Pancreas (tissue), 10 donors: Measurements from ENCODE around the gene BTNL3. TPM values are rescaled to one million over a fixed set of nuclear protein-coding genes. Genes with fewer than 3 reads are reported as not detected.
"Not testable (repeated sequence)": the region's sequence is repeated elsewhere in the genome, so short reads cannot be mapped to it uniquely, and the experiment has no call there.

Source experiments
- ATAC-seq, 4 donors: fragments of 200-7000 bp; cut with Tn5 transposase; one replicate each; pipeline versions ENCODE4 v1.8.0 to v1.9.1; 2020; ENCODE audit warnings: mild to moderate bottlenecking in 4 of 4, moderate library complexity in 4 of 4
- DNase-seq, 6 donors: peaks; one replicate each; pipeline ENCODE4 v3.0.0-alpha.2; 2020
- FAIRE-seq: peaks from 2 replicates; lab custom pipeline; 2012; peaks lifted over from hg19 to GRCh38; lab: Jason Lieb, UNC
- H3K27ac ChIP-seq, 4 donors: fragments of 200-600 bp; sonication (generic); 1 replicate in 3 of 4; 2 replicates in 1 of 4; pipeline versions ENCODE4 v1.5.0 to v1.8.0; 2020
- H3K27me3 ChIP-seq, 4 donors: fragments of 200-600 bp; one replicate each; pipeline ENCODE4 v1.8.0; 2021
- H3K36me3 ChIP-seq, 3 donors: fragments of 200-600 bp; sonication (generic) in 1 of 3; one replicate each; pipeline versions ENCODE4 v1.5.0 to v1.8.0; 2020 to 2021
- H3K4me1 ChIP-seq, 3 donors: fragments of 200-600 bp; one replicate each; pipeline ENCODE4 v1.8.0; 2021
- H3K4me3 ChIP-seq, 4 donors: fragments of 200-600 bp; sonication (generic) in 2 of 4; one replicate each; pipeline versions ENCODE4 v1.5.0 to v1.8.0; 2020 to 2021
- H3K9me3 ChIP-seq, 4 donors: fragments of 200-600 bp; one replicate each; pipeline ENCODE4 v1.8.0; 2021
- WGBS, 2 donors: extraction: QIAGEN DNeasy Blood & Tissue Kit; methylation state at CpG; one replicate each; pipeline ENCODE4 v1.1.7; 2013; 5-methylcytosine and 5-hydroxymethylcytosine counted together
- intact Hi-C, 3 donors: fragments of 100-400 bp; cut with DNase I; formaldehyde crosslinking; loops; one replicate each; pipeline versions ENCODE4 v1.11.1 to v1.14.2; 2022
- polyA plus RNA-seq, 2 donors: library from polyadenylated mRNA; stranded (reverse); fragments of 200-250 nt; gene quantifications; one replicate each; pipeline ENCODE4 v1.2.3, GENCODE V29; 2013
- total RNA-seq, 6 donors: library from RNA; stranded (reverse); fragmentation: NEBNext Ultra II Directional in 4 of 6; extraction: Animal tissue kit (Norgen Biotek cat#: 25700) in 4 of 6; gene quantifications; one replicate each; pipeline versions ENCODE4 v1.2.1 to v1.2.4, GENCODE V29; 2021 to 2023
- TF ChIP-seq, protein P1 (sequence below), 4 donors: fragments of 200-600 bp; sonication (generic) in 3 of 4; IDR thresholded peaks; one replicate each; pipeline versions ENCODE4 v1.5.0 to v1.8.0; 2021; ENCODE audit warnings: antibody characterized with exemption in 4 of 4
- donor health status: healthy with polysubstance abuse.
- donor health status: DM: no; HTN: no; CAD: no; lungs with moderate emphysema.
- donor health status: DM: no; HTN: no; CAD: no.
- donor health status: control.
- donor health status: control.
- donor health status: Bipolar disorder and iron deficiency.
- donor health status: DM: yes; HTN: yes; CAD: no.
- donor health status: DM: no; HTN: no; CAD: no.
- donor health status: DM: no; HTN: no; CAD: no.
- donor health status: DM: yes; HTN: yes; CAD: no.

BTNL3 gene
- total and polyA plus RNA-seq, 8 donors, result 0.09 to 0.14 (median 0.14) TPM; not detected in 5

DNA sequence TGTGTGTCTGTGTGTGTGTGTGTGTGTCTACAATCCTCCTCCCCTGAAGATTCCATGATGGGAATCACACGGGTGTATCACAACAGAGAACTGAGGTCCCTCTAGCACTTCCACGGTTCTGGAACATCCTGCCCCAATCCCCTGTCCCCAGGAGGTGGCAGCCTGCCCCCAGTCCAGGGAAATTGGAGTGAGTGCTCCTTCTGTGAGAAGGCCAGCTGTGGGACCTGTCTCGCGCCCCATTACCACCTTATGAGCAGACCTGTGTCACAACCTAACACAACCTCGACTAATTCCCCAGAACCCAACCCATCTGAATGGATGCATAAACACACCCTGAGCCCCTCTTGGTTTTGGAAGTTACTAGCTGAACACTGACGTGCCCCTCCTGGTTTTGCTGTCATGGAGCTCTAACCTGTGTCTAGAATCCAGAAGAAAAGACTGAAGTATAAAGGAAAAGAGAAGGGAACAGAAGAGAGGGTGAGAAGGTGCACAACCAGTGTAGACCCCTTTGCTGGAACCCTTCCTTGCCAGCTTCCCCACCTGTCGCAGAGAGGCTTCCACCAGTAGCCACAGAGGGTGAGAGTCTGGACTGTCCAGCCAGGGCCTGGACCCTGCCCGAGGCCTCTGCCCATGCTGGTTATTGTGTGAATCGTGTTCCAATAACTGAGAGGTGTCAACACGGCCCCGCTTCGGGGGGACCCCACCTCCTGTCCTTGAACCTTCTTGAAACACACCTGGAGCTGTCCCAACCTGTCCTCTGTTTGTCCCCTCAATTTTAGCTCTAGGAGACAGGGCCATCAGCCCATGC is 54.8 kb downstream of the BTNL3 start:
- FAIRE-seq, result no peak
- intact Hi-C loops, result no loop called here
- TF ChIP-seq, protein P1, sequence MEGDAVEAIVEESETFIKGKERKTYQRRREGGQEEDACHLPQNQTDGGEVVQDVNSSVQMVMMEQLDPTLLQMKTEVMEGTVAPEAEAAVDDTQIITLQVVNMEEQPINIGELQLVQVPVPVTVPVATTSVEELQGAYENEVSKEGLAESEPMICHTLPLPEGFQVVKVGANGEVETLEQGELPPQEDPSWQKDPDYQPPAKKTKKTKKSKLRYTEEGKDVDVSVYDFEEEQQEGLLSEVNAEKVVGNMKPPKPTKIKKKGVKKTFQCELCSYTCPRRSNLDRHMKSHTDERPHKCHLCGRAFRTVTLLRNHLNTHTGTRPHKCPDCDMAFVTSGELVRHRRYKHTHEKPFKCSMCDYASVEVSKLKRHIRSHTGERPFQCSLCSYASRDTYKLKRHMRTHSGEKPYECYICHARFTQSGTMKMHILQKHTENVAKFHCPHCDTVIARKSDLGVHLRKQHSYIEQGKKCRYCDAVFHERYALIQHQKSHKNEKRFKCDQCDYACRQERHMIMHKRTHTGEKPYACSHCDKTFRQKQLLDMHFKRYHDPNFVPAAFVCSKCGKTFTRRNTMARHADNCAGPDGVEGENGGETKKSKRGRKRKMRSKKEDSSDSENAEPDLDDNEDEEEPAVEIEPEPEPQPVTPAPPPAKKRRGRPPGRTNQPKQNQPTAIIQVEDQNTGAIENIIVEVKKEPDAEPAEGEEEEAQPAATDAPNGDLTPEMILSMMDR (IDR thresholded peaks at IDR 0.05), result no peak
- no peaks in the 10 kb centered on the region for H3K4me1 ChIP-seq
- no peak for DNase-seq
- WGBS, 2 donors, result 51 to 64% methylated on average over 12 of the region's 12 CpGs
- H3K9me3 ChIP-seq, result no peaks in the 10 kb centered on the region
- H3K4me3 ChIP-seq, result no peak overlapping the region
- no peaks in the 10 kb centered on the region for H3K36me3 ChIP-seq
- H3K27me3 ChIP-seq, result peaks cover 0 to 4% (median 0%) of the 10 kb centered on the region in 4 donors
- H3K27ac ChIP-seq, result no peak overlapping the region
- no peak for ATAC-seq

GRCh38 chr5:181044093-181044599 is 55.5 kb downstream of the BTNL3 start:
- TF ChIP-seq, protein P1 (IDR thresholded peaks at IDR 0.05), result no peak
- Histone ChIP-seq H3K27me3 (peaks cover 0 to 4% (median 0%) of the 10 kb centered on the region in 4 donors), H3K36me3 (no peaks in the 10 kb centered on the region), H3K4me1 (no peaks in the 10 kb centered on the region), H3K9me3 (no peaks in the 10 kb centered on the region), H3K4me3 (no peak overlapping the region), H3K27ac (no peak overlapping the region)
- ATAC-seq (no peak), FAIRE-seq (no peak), DNase-seq (no peak)
- intact Hi-C loops, result no loop called here
- WGBS, 2 donors, result 66 to 72% methylated on average over 10 of the region's 10 CpGs

- 52 to 59% methylated on average over 11 of the region's 11 CpGs for WGBS, 2 donors
- Histone ChIP-seq H3K36me3 (no peaks in the 10 kb centered on the region), H3K9me3 (no peaks in the 10 kb centered on the region), H3K4me3 (no peak overlapping the region), H3K4me1 (no peaks in the 10 kb centered on the region), H3K27me3 (peaks cover 0 to 4% (median 2%) of the 10 kb centered on the region in 4 donors), H3K27ac (no peak overlapping the region)
- FAIRE-seq (no peak), DNase-seq (no peak), ATAC-seq (no peak)
- intact Hi-C loops, result no loop called here
- TF ChIP-seq, protein P1 (IDR thresholded peaks at IDR 0.05), result no peak
Observed at GRCh38 chr5:181044662-181045305, 56.1 kb downstream of the BTNL3 start.

DNA sequence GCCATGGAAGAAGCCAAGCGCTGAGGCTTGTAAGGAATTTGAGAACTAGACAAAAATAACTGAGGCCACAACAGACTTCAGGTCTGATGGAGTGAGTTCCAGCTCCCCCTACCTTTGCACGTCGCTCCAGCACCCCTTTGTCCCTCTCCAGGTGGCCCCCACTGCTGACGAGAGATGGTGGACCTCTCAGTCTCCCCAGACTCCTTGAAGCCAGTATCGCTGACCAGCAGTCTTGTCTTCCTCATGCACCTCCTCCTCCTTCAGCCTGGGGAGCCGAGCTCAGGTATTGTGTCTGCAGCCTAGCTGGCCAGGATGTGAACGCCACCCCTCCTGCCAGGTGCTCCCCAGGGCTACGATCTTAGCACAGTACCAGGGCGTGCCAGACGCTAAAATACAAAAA is 56.7 kb downstream of the BTNL3 start:
- 37 to 48% methylated on average over 10 of the region's 10 CpGs for WGBS, 2 donors
- H3K27me3 ChIP-seq, result peaks cover 0 to 4% (median 2%) of the 10 kb centered on the region in 4 donors
- no peak overlapping the region for H3K4me3 ChIP-seq
- no peaks in the 10 kb centered on the region for H3K4me1 ChIP-seq
- ATAC-seq (no peak), DNase-seq (no peak), FAIRE-seq (no peak)
- TF ChIP-seq, protein P1 (IDR thresholded peaks at IDR 0.05), result no peak
- intact Hi-C loops, result no loop called here
- H3K27ac ChIP-seq, result no peak overlapping the region
- H3K36me3 ChIP-seq, result no peaks in the 10 kb centered on the region
- no peaks in the 10 kb centered on the region for H3K9me3 ChIP-seq

DNA sequence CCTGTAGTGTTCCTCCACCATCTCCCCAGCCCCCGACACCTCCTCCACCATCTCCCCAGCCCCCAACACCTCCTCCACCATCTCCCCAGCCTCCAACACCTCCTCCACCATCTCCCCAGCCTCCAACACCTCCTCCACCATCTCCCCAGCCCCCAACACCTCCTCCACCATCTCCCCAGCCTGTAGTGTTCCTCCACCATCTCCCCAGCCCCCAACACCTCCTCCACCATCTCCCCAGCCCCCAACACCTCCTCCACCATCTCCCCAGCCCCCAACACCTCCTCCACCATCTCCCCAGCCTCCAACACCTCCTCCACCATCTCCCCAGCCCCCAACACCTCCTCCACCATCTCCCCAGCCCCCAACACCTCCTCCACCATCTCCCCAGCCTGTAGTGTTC is 57.2 kb downstream of the BTNL3 start:
- FAIRE-seq, H3K27ac ChIP-seq, H3K4me3 ChIP-seq, H3K4me1 ChIP-seq, intact Hi-C loops, ATAC-seq, H3K36me3 ChIP-seq, H3K9me3 ChIP-seq, H3K27me3 ChIP-seq, DNase-seq: not testable (repeated sequence)
- WGBS, 2 donors, result 8 to 9% methylated on average over 1 of the region's 1 CpG
